Hematopoietic multipotent progenitor cell treated with erythropoietin and hydrocortisone succinate and interleukin-3 and kit ligand, for 8 days (in vitro differentiated cells): ENCODE results near the gene SREK1IP1.
A peak's percentile ranks its signal among the peaks of the same experiment; 100 is the strongest.
"Not testable (repeated sequence)": the region's sequence is repeated elsewhere in the genome, so short reads cannot be mapped to it uniquely, and the experiment has no call there.

Source experiments
- DNase-seq: peaks from one replicate; pipeline ENCODE4 v3.0.0-alpha.2; 2015

Gene SREK1IP1

DNA sequence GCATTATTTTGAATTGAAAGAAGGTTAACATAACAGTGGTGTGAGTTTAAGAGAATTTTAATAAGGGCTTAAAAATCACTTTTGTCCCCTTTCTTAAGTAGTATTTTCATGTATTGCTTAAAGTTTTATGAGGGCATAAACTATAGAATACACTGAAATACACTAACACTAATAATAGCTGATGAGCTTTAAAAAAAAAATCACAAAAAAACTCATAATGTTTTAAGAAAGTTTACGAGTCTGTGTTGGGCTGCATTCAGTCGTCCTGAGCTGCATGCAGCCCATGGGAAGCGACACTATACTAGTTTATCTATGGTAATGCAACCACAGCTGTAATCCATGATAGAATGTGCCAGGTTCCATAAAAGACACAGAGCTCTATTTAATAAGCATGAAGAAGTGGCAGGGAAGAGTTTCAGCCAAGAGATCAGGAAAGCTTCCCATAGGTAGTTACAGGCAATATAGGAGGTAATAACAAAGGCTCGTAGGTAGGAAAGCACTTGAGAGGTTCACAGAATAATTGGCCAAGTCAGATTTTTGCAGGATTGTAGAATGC lies 4.5 kb downstream of the SREK1IP1 start:
- DNase-seq, result peak; percentile 10

DNA sequence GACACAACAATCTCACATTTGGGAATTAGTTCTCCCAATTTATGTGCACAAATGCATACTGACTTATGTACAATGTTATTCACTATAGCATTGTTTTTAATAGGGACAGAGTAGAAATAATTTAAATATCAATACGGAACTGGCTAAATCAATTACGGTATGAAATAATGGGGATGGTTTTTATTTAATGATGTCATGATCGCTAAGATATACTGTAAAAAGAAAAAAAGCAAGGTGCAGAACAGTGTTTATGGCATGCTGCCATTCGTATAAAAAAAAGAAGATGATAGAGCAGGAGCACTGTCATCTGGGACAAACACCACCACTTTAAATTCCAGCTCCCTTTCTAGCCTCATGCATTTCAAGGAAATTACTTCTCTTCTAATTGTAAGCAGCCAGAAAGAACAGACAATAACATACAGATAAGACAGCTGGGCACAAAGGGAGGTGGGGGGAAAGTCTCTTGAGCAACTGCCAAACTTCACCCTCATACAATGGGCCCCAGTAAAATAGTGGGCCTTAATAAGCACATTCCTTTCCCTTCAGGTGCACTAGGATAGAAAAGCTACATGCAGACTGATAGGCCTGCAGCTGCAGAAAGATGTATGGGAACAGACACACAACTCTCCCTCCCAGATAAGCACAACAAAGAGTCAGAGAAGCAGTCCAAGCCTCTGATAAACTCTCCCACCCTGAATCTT lies 8.4 kb downstream of the SREK1IP1 start:
- DNase-seq, result peak; percentile 93

DNA sequence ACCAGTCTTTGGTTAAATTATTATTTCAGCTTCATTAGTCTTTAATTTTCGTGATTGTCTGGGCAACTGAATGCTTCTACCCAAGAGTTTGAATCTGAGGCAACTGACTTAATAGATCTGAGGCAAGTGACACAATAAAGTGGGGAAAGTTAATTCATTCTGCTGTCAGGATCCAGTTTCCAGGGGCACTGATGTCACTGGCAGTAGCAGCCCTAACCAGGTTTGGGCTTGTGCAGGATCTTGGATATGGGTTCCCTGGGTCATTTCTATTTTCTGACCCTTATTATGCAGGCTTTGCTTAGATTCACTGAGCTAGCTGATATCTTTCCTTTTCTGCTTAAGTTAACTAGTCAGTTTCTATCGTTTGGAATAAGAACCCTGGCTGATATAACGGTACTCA lies 9.6 kb downstream of the SREK1IP1 start:
- no peak for DNase-seq

DNA sequence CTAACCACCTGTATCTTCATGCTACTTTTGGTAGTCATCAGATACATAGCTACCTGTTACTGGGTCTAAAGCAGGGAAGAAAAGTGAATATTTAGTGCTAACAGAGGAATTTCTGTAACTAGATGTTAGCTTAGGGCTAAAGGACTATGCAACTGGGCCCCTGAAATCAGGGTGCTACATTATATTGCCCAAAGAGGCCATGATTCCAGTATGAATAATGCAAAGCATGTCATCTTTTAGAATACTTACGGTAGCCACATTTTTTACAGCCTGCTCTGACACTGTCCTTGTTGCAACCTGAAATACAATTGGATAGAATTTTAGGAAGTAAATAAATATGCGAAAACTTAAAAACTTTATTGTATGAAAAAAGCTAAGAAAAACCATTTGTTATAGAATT lies 14.4 kb downstream of the SREK1IP1 start:
- no peak for DNase-seq

DNA sequence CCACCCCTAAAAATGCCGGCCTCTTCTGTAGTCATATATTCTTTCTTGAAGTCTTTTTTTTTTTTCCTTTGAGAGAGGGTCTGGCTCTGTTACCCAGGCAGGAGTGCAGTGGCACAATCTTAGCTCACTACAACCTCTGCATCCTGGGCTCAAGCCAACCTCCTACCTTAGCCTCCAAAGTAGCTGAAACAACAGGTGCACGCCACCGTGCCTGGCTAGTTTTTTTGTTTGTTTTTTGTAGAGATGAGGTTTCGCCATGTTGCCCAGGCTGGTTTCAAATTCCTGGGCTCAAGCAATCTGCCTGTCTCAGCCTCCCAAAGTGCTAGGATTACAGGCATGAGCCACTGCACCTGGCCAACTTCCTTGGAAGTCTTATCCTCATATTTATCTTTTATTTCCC lies 19.1 kb downstream of the SREK1IP1 start:
- DNase-seq, result no peak

DNA sequence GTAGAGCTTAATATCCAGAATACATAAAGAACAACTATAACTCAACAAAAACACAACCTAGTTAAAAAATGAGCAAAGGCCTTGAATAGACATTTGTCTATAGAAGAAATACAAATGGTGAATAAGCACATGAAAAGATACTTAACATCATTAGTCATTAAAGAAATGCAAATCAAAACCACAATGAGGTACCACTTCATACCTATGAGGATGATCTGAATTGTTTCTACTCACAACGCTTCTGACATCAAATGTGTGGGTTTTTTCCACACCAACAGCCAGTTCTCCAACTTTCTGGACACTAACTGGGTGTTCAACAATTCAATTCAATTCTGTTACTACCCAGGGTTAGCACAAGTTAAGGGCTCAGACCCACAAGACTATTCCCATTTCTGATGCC lies 22.0 kb downstream of the SREK1IP1 start:
- DNase-seq, result no peak

DNA sequence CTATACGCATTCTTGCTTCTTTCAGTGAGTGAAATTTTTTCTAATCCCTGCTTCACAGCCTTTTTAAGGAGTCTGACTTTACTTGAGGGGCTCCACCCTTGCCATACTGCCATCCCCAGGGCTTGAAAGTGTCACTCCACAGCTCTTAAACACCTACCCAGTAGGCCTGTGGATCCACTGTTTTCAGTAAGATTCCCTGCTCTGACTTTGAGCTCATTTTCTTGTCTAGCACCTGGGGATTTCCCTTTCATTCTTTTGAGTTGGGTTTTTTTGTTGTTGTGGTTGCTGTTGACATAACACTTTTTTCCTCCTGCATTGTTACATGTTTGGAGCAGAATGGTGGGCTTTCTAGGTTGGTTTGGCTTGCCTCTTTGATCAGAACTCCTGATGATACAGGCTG lies 23.6 kb downstream of the SREK1IP1 start:
- no peak for DNase-seq

DNA sequence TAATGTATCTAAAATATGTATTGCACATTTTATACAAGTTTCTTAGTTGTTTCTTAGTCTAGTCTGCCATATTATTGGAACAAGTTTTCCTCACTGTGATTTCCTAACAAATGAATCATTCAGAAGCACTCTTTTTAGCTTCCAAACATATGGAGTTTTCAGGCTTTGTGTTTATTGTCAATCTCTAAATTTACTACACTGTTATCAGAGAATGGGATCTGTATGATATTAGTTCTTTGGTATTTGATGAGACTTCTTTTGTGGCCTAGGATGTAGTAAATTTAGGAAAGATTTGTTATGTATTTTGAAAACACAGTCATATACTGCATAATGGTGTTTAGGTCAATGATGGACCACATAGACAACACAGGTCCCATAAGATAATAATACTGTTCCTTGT lies 25.7 kb downstream of the SREK1IP1 start:
- no peak for DNase-seq

DNA sequence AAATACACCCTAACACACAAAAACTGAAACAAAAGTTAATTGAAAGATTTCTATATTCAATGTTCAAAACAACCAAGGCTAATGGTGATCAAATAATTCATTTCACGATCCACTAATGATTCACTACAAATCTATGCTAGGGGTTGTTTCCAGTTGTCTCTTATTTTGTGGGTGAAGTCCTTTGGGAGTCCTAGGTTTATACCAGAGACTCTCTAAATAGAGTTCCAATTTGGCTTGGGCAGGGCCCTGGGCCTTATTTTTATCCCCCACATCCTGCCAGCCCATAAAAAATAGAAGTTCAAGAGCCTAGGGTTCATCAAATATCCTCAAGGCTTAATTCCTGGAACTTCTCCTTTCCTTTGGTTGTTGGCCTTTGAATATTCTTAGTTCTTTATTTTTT lies 26.1 kb downstream of the SREK1IP1 start:
- DNase-seq, result no peak

DNA sequence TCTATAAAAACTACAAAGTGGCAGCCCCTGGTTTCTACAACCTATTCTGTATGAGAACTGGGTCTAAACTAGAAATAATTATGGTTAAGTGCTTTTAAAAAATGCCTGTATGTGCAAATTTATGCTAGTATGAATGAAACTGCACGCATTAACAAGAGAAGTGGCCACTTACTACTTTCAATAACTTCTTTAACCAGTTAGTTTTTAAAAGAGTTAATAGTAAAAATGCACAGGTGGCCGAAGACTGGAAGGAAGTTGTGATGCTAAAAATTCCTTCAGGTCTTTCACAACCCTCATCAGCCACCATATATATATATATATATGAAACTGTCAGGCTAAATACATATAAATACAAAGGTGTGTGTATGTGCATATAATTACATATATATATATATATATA lies 41.3 kb downstream of the SREK1IP1 start:
- no peak for DNase-seq

DNA sequence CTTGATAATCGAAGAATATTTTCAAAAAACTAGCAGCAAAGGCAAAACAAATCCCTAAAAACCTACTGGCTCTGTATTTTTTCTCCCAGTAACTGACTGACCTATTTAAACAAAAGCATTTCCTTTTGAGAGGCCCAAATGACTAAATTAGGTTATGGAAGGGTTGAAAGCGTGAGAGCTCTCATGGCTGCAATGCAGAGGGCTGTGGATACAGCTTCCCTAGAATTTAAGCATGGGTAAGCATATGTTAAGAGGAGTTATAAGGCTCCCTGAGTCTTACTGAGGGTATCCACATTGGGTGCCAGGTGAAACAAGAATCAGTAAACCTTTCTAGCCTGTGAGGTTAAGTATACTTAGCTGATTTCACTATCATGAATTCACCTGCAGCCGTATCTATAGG lies 45.9 kb downstream of the SREK1IP1 start:
- DNase-seq, result no peak

DNA sequence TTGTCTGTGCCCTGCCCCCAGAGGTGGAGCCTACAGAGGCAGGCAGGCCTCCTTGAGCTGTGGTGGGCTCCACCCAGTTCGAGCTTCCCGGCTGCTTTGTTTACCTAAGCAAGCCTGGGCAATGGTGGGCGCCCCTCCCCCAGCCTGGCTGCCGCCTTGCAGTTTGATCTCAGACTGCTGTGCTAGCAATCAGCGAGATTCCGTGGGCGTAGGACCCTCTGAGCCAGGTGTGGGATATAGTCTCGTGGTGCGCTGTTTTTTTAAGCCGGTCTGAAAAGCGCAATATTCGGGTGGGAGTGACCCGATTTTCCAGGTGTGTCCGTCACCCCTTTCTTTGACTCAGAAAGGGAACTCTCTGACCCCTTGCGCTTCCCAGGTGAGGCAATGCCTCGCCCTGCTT lies 54.0 kb downstream of the SREK1IP1 start:
- not testable (repeated sequence) for DNase-seq

DNA sequence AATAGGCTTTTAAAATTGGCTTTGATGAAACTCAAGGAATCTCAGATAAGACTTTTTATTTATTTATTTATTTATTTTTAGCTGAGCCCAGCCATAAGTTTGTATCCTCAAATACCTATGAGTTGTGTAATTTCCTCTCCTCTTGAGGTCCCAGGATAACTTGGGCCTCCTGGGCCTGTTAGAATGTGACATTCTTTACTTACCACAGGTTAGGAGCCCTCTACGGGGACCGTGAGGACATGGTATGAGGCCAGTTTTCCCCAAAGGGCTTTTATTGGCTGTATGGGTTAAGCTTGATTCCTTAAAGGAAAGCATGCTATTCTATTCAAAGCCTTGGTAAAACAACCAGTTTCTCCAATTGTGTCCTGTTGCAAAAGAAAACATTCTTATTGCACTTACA lies 61.3 kb downstream of the SREK1IP1 start:
- no peak for DNase-seq

DNA sequence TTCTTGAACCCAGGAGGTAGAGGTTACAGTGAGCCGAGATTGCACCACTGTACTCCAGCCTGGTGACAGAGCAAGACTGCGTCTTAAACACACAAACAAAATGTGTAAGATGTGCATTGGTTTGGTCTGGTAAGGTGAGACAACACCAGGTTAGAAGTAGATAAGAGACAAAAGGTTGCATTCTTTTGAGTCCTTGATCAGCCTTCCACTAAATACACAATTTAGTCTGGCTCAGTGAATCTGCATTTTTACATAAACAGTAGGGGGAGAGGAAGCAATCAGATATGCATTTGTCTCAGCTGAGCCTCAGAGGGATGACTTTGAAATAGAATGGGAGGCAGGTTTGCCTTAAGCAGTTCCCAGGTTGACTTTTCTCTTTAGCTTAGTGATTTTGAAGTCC lies 62.4 kb downstream of the SREK1IP1 start:
- not testable (repeated sequence) for DNase-seq

DNA sequence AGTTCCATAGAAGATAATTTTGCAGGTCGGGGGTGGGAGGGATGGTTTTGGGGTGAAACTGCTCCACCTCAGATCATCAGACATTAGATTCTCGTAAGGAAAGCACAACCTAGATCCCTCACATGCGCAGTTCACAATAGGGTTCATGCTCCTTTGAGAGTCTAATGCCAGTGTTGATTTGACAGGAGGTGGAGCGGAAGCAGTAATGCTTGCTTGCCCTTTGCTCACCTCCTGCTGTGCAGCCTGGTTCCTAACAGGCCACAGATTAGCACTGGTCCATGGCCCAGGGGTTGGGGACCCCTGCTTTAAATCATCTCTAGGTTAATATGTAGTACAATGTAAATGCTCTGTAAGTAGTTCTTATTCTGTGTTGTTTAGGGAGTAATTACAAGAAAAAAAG lies 67.7 kb downstream of the SREK1IP1 start:
- DNase-seq, result no peak

DNA sequence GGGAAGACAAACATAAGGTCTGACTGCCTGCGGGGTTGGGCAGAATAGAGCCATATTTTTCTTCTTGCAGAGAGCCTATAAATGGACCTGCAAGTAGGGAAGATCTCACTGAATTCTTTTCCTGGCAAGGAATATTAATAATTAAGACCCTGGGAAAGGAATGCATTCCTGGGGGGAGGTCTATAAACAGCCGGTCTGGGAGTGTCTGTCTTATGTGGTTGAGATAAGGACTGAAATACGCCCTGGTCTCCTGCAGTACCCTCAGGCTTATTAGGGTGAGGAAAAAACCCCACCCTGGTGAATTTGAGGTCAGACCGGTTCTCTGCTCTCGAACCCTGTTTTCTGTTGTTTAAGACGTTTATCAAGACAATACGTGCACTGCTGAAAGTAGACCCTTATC lies 72.1 kb downstream of the SREK1IP1 start:
- DNase-seq, result not testable (repeated sequence)

DNA sequence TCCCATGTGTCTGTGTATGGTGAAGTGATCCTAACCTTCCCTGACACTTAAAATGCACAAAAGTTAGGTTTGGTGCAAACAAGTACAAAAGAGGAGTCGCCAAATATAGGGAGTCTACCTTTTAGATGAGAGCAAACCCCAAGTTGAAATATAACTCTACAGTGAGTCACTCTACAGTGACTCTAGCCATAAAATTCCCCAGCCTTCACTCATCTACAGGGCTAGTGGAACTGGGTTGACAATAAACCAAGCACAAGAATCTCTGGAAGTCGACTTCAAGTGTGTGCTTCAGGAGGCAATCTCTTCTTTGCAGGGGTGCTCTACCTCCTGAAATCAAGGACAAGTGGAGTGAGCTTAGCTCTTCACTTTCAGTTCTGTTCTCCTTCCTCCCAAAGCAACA lies 74.9 kb downstream of the SREK1IP1 start:
- DNase-seq, result no peak

DNA sequence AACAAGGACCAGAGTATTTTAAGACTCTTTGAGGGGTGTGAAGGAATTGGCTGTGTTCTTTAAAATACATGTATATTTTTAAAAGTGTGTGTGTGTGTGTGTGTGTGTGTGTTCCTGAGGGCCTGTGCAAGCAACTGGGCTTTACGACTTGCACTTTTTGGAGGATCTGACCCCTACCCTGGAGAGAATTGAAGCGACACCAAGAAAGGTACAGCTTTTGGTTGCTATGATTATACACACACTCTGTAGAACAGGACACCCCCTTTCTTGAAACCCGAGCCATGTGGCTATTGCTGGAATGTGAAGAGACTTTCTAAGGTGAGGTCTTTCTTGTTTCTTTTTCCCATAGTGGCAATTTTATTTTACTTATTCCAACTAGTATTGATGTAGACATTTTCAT lies 77.2 kb downstream of the SREK1IP1 start:
- DNase-seq, result no peak

DNA sequence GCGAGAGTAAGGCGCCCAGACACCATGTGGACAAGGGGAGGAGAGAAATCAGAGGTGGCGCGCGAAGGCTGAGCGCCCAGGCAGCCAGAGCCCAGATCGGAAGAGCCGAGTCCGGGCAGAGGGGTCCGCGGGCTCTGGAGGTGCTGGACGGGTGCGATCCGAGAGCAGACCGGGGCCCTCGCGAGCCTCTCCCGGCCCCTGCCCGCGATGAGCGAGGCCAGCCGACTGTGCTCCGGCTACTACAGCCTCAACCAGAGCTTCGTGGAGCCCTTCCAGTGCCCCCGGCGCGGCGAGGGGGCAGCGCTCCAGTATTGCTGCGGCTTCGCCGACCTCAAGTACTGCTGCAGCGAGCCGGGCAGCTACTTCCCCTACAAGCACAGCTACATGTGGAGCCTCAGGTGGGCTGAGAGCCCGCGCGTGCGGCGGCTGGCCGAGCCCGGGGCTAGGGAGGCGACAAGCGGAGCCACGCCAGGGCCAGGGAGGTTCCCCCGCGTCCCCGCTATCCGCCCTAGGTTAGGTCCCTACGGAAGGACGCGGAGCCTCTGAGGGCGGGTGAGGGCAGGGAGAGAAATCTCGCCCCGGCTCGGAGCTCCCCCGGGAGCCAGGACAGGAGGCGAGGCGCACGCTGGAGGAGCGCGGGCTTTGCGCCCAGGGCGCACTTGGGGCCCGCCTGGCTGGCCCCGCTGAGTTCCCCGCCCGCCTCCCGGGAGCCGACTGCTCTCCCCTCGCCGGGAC lies 77.9 kb downstream of the SREK1IP1 start, which contains the start of gene SHISAL2B:
Gene SHISAL2B, plus strand, starts transcription at position 87 of the 735 bp plus-strand sequence. Its CDS starts 121 bp downstream, at position 208.
- DNase-seq, result no peak

DNA sequence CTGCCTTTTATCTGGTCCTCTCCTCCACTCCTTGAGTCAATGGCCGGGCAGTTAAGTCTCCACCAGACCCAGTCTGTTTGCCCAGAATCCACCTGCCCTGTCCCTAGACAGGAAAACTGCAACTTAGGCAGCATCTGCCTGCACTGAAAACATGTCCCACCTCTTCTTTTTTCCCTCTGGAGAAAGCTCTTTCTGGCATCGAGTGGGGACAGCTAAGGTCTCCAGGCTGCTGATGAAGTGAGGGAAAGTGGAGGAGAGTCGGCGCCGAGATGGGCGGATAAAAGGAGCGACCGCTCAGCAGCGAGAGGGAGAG lies 78.4 kb downstream of the SREK1IP1 start:
- no peak for DNase-seq

DNA sequence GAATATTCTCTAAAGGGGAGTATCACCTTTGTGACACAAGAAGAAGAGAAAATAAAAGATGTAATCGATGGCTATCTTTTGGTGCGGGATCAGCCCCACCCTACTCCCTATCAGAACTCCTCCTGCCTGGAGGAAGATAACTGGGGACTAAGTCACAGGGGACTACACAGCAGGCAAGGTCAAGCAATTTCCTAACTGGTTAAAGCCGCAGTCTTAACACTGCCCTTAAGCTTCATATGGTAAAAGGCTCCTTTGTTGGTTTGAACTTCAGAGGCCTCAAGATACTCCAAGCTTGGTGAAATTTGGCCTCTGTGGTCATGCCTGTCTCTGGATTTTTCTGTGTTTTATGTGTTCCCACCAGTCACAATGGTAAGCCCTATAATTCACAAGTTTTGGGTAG lies 79.5 kb downstream of the SREK1IP1 start:
- no peak for DNase-seq

DNA sequence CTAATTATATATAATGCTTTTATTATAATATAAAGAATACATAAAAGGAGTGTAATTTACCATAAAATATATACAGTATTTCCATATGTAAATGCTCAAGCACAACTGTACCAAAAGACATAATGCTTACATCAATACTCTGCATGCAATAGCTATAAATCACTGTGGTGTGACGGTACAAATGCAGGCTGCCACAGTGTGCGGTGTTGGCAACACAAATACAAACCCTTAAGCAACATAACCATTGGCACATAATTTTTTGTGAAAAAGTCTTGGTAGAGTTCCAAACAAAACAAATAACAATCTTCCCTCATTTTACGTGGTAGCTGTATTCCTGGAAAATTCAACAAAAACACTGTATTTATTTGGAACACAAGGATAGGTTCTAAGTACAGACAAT lies 80.1 kb downstream of the SREK1IP1 start:
- no peak for DNase-seq

DNA sequence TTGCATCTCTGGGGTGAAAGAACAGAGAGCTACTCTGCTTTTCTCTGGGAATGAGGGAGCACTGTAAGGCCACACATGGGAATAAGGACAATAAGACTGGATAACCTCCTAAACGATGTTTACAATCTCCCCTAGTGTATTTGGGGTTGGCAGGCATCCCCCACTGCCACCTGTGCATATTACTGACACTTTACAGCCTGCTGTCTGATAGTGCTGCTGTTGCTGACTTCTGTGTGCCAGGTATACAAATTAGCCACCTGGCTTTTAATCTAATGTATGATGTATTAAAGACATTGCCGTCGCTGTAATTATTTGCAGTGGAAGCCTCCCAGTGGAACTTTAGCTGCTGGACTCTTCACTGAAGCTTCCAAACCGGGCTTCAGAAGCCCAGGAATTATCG lies 82.6 kb downstream of the SREK1IP1 start:
- DNase-seq, result no peak

DNA sequence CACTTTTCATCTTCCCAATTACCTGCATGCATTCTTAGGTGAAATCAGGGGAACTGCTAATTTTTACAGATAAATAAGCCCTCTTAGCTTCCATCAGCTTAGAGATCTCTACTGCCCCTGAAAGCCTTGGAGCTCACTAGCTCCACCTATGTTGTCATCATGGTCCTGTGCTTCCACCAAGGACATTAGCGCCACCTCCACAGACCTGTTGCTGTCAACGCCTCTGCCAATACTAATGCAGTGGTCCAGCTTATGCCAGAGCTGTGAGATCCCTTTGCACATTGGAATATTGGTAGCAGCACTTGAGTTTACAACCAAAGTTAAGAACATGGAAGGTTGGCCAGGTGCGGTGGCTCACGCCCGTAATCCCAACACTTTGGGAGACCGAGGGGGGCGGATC lies 85.9 kb downstream of the SREK1IP1 start:
- DNase-seq, result no peak

DNA sequence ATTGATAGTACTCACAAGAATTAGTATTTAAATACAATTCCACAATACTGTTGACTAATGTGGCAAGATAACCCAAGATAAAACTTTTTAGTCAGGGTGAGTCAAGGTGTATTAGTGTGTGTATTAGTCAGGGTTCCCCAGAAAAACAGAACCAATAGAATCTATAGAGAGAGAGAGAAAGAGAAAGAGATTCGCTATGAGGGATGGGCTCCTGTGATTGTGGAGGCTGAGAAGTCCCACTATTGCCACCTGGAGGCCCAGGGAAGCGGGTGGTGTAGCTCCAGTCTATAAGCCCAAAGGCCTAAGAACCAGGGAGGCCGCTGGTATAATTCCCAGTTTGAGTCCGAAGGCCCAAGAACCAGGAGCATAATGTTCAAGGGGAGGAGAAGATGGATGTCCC lies 88.2 kb downstream of the SREK1IP1 start:
- DNase-seq, result no peak
